ENCODE data around the gene PTPRR. TPM values are rescaled to one million over a fixed set of nuclear protein-coding genes. Genes with fewer than 3 reads are reported as not detected.

PTPRR gene
- total and polyA plus RNA-seq, 9 donors: 0.15 to 1.5 (median 0.32) TPM; not detected in 1

DNA sequence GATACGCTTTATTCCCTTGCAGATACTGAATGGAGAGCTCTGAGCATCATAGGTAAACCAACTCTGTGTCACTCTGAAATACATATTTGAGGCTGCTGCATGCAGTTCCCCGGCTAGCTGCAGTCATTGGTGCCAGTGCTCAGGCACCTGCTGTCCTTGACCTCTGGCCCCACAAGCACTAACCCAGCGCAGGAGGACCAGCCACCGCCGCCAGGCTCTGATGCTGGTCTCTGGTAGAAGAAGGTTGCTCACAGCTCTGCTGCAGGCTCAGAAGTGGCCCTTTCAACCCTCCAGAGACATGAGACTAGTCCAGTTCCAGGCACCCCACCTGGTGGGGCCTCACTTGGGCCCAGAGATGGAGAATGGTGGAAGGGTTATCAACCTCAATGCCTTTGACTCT, 248.8 kb downstream of the PTPRR start:
- DNase-seq: no peak
- Histone ChIP-seq H3K36me3 (no peaks in the 10 kb centered on the region), H3K27ac (no peak overlapping the region), H3K9me3 (no peaks in the 10 kb centered on the region), H3K27me3 (no peaks in the 10 kb centered on the region), H3K4me3 (no peak overlapping the region), H3K4me1 (ENCODE audit: insufficient read depth) (no peaks in the 10 kb centered on the region)
- 83 to 94% (median 88%) methylated on average over 5 of the region's 5 CpGs for WGBS, 3 donors
- no peak for TF ChIP-seq CTCF (IDR thresholded peaks at IDR 0.05)
- TF ChIP-seq EP300 (IDR thresholded peaks at IDR 0.05): no peak
- TF ChIP-seq POLR2A (IDR thresholded peaks at IDR 0.05): no peak
- intact Hi-C loops (cut with DNase I): no loop called here

- no peak for TF ChIP-seq CTCF (IDR thresholded peaks at IDR 0.05)
- no peak for TF ChIP-seq POLR2A (IDR thresholded peaks at IDR 0.05)
- no peak for TF ChIP-seq EP300 (IDR thresholded peaks at IDR 0.05)
- Histone ChIP-seq H3K4me1 (ENCODE audit: insufficient read depth) (no peaks in the 10 kb centered on the region), H3K9me3 (no peaks in the 10 kb centered on the region), H3K36me3 (no peaks in the 10 kb centered on the region), H3K4me3 (no peak overlapping the region), H3K27me3 (no peaks in the 10 kb centered on the region), H3K27ac (no peak overlapping the region)
- intact Hi-C loops (cut with DNase I): no loop called here
- WGBS, 3 donors: 35 to 50% (median 39%) methylated on average over 3 of the region's 3 CpGs
- DNase-seq: no peak
These were observed 249.6 kb downstream of the PTPRR start for GRCh38 chr12:70670948-70671347.

DNA sequence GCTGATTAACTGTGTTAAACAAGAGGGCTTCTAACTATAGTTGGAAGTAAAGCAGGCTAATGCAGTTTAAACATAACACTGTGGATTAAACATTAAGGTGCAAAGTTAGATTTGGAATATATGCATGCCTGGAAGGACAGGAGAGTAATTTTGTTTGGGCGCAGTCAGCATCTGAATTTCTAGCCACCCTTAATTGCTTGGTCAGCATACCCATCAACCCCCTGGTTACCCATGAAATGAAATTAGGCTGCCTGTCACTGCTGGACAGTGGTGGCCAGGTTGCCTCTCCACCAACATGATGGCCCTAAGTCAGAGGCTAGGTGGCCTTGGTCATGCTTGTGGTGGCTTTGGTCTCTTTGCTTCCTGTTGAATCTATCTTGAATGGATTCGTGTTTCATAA, 253.3 kb downstream of the PTPRR start:
- intact Hi-C loops (cut with DNase I): no loop called here

DNA sequence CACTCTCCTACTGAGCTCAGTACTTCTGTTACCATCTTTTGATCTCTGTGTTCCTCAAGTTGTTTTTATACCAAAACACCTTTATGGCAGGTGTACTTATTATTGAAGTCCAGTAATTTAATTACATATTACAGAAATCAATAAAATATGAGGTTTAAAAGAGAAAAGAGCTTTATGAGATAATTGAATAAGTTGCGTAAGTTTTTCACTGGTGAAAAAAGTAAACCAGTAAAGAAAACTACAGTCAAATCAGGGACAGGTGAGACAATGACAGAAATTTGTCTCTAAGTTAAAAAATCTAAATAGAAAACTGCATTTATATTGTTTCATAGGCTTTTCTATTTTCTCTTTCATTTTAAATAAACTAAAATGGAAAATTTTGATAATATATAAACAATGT, 254.2 kb downstream of the PTPRR start:
- 95 to 100% (median 97%) methylated on average over 1 of the region's 1 CpG for WGBS, 3 donors

More for the DNA sequence above, 253.3 kb downstream of the PTPRR start:
- DNase-seq: no peak
- Histone ChIP-seq H3K4me3 (no peak overlapping the region), H3K4me1 (ENCODE audit: insufficient read depth) (no peaks in the 10 kb centered on the region), H3K27ac (no peak overlapping the region), H3K36me3 (no peaks in the 10 kb centered on the region), H3K27me3 (no peaks in the 10 kb centered on the region), H3K9me3 (no peaks in the 10 kb centered on the region)
- 90 to 96% (median 93%) methylated on average over 2 of the region's 2 CpGs for WGBS, 3 donors
- no peak for TF ChIP-seq CTCF (IDR thresholded peaks at IDR 0.05)
- TF ChIP-seq EP300 (IDR thresholded peaks at IDR 0.05): no peak
- TF ChIP-seq POLR2A (IDR thresholded peaks at IDR 0.05): no peak

More for the DNA sequence above, 254.2 kb downstream of the PTPRR start:
- Histone ChIP-seq H3K4me3 (no peak overlapping the region), H3K4me1 (ENCODE audit: insufficient read depth) (no peaks in the 10 kb centered on the region), H3K9me3 (no peaks in the 10 kb centered on the region), H3K27ac (no peak overlapping the region), H3K36me3 (no peaks in the 10 kb centered on the region), H3K27me3 (no peaks in the 10 kb centered on the region)
- DNase-seq: no peak
- no peak for TF ChIP-seq EP300 (IDR thresholded peaks at IDR 0.05)
- TF ChIP-seq POLR2A (IDR thresholded peaks at IDR 0.05): no peak
- TF ChIP-seq CTCF (IDR thresholded peaks at IDR 0.05): no peak
- intact Hi-C loops (cut with DNase I): no loop called here

Data from ovary (tissue), 9 donors.